HG03159 (cell line): ENCODE data around the gene SPEN.

Experiments used
- ATAC-seq: cut with Tn5 transposase; IDR thresholded peaks from one replicate; pipeline ENCODE4 v1.9.1; 2021; ENCODE audit warnings: mild to moderate bottlenecking, moderate library complexity; ENCODE audit not compliant: unreplicated experiment

Gene SPEN

GRCh38 chr1:15946571-15947381 is 99.3 kb downstream of the SPEN start:
- ATAC-seq = no peak

DNA sequence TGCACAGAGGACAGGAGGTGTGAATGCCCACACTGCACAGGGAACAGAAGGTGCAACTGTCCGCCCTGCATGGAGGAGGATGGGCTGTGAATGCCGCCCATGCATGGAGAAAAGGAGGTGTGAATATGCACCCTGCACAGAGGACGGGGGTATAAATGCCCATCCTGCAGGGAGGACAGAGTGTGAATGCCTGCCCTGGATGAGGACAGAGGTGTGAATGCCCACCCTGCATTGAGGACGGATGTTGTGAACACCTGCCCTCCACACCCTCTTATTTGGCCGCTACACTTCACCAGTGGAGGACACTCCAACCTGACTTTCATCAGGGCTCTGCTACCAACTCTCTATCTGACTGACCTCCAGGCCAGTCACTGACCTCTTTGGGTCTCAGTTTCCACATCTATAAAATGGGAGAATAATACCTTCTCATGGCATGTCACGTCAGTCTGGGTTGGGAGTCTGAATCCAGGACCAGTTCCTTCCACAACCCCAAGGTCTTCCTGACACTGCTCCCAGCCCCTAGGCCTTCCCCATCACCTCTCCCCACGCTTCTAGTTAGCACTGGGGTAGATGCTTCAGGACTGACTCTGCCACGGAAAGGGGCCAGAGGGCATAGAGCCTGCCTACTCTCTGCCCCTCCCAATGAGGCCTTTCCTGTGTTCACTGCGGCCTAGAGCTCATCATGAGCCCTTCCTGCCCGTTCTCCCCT is 100.0 kb downstream of the SPEN start:
- ATAC-seq = no peak

DNA sequence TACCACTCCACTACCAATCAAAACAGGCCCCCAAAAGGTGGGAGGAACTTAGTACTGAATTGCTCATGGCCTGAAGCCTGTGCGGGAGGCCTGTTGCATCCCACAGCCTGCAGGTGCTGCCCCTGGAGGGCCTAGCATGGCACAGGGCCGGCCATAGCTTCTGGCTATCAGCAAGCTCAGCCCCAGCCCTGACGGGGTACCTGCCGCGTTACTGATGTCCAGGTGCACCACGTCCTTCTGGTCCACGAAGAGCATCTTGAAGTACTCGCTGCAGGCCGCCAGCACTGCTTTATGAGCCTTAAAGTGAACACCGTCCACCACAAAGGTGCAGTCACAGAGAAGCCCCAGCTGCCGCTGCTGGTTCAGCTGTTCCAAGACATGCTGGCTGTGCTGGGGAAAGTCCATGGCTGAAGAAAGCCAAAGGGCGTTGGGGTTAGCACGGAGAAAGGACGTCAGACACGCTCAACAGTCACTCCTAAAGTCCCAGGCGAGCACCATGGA is 100.6 kb downstream of the SPEN start:
- no peak for ATAC-seq

GRCh38 chr1:15948595-15949452 is 101.3 kb downstream of the SPEN start:
- ATAC-seq = peak; percentile 7

- peak; percentile 79 for ATAC-seq
Observed at GRCh38 chr1:15949453-15950245, 102.1 kb downstream of the SPEN start.

DNA sequence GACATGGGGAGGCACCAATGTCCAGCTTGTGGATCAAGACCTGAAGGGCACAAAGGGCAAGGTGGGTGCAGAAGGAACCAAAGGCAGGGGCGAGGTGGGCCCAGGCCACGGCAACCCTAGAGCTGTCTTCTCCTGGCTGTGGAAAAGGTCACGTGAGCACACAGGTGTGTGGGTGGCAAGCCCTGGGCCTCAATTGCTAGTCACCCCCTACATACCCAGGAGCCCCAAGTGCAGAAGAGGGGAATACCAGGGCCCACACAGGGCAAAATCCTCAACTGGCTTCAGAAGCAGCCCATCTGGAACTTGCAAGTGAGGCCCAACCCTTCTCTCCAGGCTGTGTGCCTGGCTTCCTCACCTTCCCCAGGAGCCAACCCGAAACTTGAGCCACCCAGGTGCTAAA is 102.8 kb downstream of the SPEN start:
- no peak for ATAC-seq

DNA sequence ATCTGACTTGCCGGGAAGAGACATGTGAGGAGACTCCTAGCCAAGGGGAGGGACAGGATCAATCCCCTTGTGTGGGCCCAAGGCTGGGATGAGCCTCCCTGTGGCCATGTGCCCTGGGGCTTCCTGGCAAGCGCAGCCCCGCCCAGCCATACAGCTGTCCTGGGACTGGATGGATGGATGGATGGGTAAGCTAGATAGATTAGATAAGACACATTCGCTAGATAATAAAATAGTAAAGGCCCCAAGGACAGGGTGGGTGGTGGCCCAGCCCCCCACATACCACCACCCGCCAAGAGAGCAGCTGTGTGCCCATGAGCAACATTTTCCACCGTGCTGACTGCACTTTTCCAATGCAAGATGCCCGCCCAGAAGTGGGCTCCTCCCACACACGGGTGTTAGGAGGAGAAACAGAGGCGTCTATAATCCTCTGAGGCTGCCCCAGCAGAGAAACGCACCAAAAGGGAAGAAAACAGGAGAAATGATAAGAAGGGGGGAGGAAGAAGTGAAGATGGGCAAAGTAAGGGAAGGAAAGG is 103.3 kb downstream of the SPEN start:
- ATAC-seq = no peak

DNA sequence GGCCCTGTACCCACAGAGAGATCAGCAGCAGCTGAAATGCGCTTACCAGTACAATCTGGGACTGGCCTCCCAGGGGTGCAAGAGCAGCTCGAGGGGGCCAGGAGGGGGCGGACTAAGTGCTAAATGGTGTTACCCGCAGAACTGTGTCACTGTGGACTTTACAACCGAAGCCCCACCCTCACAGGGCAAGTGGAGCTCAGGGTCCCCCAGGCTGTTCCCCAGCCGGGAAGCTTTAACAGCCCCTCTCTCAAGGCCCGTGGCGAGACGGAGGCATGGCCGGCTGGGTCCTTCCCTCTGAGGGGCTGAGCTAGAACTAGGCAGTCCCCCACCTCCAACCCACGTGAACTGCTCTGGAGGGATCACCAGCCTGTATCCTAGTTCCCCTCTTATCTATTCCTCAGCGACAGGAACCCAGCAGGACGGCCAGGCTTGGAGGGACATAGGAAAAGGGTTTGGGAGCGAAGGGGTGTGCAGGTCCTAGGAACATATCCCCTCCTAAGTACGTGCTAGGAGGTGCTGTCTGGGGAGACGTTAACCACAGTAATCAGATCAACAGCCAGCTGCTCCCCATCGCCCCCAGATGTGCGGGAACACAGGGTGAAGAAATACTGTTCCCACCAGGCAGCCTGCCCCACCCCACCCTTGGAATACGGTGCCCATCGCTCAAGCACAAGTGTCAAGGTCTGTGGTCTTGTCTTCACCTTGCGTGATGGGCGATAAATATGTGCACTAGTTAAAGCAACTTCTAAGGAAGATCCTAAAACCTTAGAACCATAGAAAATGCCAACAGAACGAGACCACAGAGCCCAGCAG is 104.0 kb downstream of the SPEN start:
- no peak for ATAC-seq

- no peak for ATAC-seq
Observed at GRCh38 chr1:15952317-15953258, 105.1 kb downstream of the SPEN start.

GRCh38 chr1:15953294-15953771 is 105.8 kb downstream of the SPEN start:
- no peak for ATAC-seq

GRCh38 chr1:15953791-15954241 is 106.3 kb downstream of the SPEN start:
- ATAC-seq = no peak

DNA sequence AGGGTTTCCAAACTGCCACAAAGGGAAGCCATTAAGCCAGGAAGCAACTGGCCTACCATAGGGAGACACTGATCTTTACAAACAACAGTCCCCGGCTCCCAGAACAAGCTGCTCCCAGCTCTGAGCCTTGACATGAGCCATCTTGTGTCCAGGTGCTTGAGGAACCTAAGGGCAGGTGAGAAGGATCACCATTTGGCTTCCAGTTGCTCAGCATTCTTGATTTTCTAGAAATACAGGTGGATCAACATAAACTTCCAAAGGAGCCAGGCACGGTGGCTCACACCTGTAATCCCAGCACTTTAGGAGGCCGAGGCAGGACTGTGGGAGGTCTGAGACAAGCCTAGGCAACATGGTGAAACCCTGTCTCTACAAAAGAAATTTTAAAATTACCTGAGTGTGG is 106.8 kb downstream of the SPEN start:
- no peak for ATAC-seq

DNA sequence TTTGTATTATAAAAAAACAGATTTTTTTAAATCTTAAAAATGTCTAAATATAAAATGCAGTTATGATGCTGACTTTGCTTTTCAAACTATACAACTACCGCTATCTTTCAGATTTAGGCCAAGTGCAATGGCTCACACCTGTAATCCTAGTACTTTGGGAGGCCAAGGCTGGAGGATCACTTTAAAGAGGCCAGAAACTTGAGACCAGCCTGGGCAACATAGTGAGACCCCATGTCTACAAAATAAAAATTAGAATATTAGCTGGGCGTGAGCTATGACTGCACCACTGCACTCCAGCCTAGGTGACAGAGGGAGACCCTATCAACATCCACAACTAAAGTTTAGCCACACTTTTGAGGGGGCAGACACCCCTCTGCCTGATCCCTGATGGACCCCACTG is 108.0 kb downstream of the SPEN start:
- no peak for ATAC-seq

DNA sequence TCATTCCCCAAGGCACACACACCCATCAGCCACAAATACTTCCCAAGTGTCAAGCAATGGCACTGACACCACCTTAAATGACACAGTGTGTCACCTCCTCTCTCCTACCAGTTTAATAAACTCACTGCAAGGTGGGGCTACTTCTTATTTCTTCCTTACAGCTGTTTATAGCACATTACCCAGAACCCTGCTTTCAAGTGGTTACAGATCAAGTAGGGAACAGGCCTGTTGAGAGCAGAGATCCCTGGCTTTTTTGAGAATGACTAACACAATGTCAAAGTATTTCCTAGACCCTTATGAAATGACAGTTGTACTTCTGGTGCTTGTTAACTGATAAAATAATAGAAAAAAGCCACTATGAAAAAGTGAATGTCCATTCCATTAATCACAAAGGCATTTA is 108.6 kb downstream of the SPEN start:
- no peak for ATAC-seq

- ATAC-seq = no peak
Observed at GRCh38 chr1:15957221-15958095, 110.0 kb downstream of the SPEN start.

- no peak for ATAC-seq
Observed at GRCh38 chr1:15958111-15958510, 110.6 kb downstream of the SPEN start.

DNA sequence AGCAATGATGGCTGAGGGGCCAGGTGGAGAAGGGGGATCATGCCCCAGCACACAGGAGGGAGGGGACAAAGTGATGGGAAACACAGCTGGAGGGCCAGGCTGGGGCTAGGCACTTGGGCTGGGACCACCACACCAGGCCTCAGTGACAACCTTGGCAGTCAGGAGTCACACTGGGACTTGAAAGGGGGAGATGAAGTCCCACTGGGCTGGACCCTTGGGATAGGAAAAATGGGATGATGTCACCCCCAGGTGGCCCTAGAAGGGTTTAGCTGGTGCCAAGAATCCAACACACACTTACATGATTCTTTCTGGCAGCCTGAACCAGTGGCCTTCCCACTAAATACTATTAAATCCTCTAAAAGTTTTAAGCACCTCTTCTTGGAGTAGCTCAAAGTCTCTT is 111.3 kb downstream of the SPEN start:
- ATAC-seq = no peak
